Activated T-cell treated with anti-CD3 and anti-CD28 coated beads, Interleukin-2, amount 50 U/mL, for 48 hours (primary cell): Measurements from ENCODE around the gene SAPCD2.

Source experiments
- DNase-seq, 2 experiments: peaks; one replicate each; pipeline ENCODE4 v3.0.0-alpha.2; 2020

Gene SAPCD2

GRCh38 chr9:137016436-137016835 lies 53.9 kb downstream of the SAPCD2 start:
- no peak for DNase-seq

- no peak for DNase-seq
Observed at GRCh38 chr9:137015976-137016375, 54.4 kb downstream of the SAPCD2 start.

GRCh38 chr9:137015540-137015930 lies 54.8 kb downstream of the SAPCD2 start:
- DNase-seq, result no peak

- no peak for DNase-seq
Observed at GRCh38 chr9:137014776-137015539, 55.4 kb downstream of the SAPCD2 start.

- DNase-seq, result no peak
Observed at GRCh38 chr9:137014166-137014565, 56.2 kb downstream of the SAPCD2 start.

GRCh38 chr9:137013571-137013940 lies 56.8 kb downstream of the SAPCD2 start:
- no peak for DNase-seq

GRCh38 chr9:137012694-137013570 lies 57.4 kb downstream of the SAPCD2 start:
- no peak for DNase-seq
